Measurements from ENCODE around the gene KRTAP12-3.
"Not testable (repeated sequence)": the region's sequence is repeated elsewhere in the genome, so short reads cannot be mapped to it uniquely, and the experiment has no call there.

The KRTAP12-3 gene

GRCh38 chr21:44618504-44618903, 39.2 kb upstream of the KRTAP12-3 start:
- DNase-seq (ENCODE audit: insufficient read length, low spot score) (no peak), FAIRE-seq (no peak)
- TF ChIP-seq CTCF (IDR thresholded peaks at IDR 0.05; ENCODE audit: insufficient read depth, missing control alignments) = peak; percentile 8

- TF ChIP-seq CTCF (IDR thresholded peaks at IDR 0.05; ENCODE audit: insufficient read depth, missing control alignments) = no peak
- no peak for FAIRE-seq
- no peak for DNase-seq (ENCODE audit: insufficient read length, low spot score)
Observed at GRCh38 chr21:44618909-44619308, 38.8 kb upstream of the KRTAP12-3 start.

GRCh38 chr21:44619886-44620285, 37.8 kb upstream of the KRTAP12-3 start:
- FAIRE-seq = no peak
- no peak for DNase-seq (ENCODE audit: insufficient read length, low spot score)
- TF ChIP-seq CTCF (IDR thresholded peaks at IDR 0.05; ENCODE audit: insufficient read depth, missing control alignments) = no peak

GRCh38 chr21:44623575-44623974, 34.2 kb upstream of the KRTAP12-3 start:
- no peak for TF ChIP-seq CTCF (IDR thresholded peaks at IDR 0.05; ENCODE audit: insufficient read depth, missing control alignments)
- DNase-seq (ENCODE audit: insufficient read length, low spot score) = no peak
- no peak for FAIRE-seq

- FAIRE-seq = no peak
- no peak for TF ChIP-seq CTCF (IDR thresholded peaks at IDR 0.05; ENCODE audit: insufficient read depth, missing control alignments)
- DNase-seq (ENCODE audit: insufficient read length, low spot score) = no peak
Observed at GRCh38 chr21:44625756-44626155, 32.0 kb upstream of the KRTAP12-3 start.

- TF ChIP-seq CTCF (IDR thresholded peaks at IDR 0.05; ENCODE audit: insufficient read depth, missing control alignments) = no peak
- no peak for FAIRE-seq
- no peak for DNase-seq (ENCODE audit: insufficient read length, low spot score)
Observed at GRCh38 chr21:44626262-44626661, 31.5 kb upstream of the KRTAP12-3 start.

- FAIRE-seq (no peak), DNase-seq (ENCODE audit: insufficient read length, low spot score) (no peak)
- no peak for TF ChIP-seq CTCF (IDR thresholded peaks at IDR 0.05; ENCODE audit: insufficient read depth, missing control alignments)
Observed at GRCh38 chr21:44626673-44627143, 31.0 kb upstream of the KRTAP12-3 start, which contains the start of gene KRTAP10-9. KRTAP10-9 (plus strand) TSS chr21:44627093; CDS start chr21:44627172, 79 bp downstream.

- not testable (repeated sequence) for DNase-seq (ENCODE audit: insufficient read length, low spot score)
Observed at GRCh38 chr21:44627181-44627822, 30.4 kb upstream of the KRTAP12-3 start.

GRCh38 chr21:44627831-44628233, 29.9 kb upstream of the KRTAP12-3 start:
- FAIRE-seq; DNase-seq (ENCODE audit: insufficient read length, low spot score): not testable (repeated sequence)

More at GRCh38 chr21:44627181-44627822, 30.4 kb upstream of the KRTAP12-3 start:
- FAIRE-seq = not testable (repeated sequence)

Data from D721Med (cell line).